Activated CD8-positive, alpha-beta memory T cell treated with anti-CD3 and anti-CD28 coated beads for 48 hours (primary cell): ENCODE data around the gene MRPS22.
"Not testable (repeated sequence)": the region's sequence is repeated elsewhere in the genome, so short reads cannot be mapped to it uniquely, and the experiment has no call there.

Source experiments
- DNase-seq, 3 experiments: peaks; one replicate each; pipeline ENCODE4 v3.0.0-alpha.2; 2020; ENCODE audit warnings: low read depth in 2 of 3, low spot score in 2 of 3

Gene MRPS22

GRCh38 chr3:139389552-139390368 is 45.9 kb downstream of the MRPS22 start, which contains the start of gene COPB2:
Gene COPB2 (minus strand): TSS chr3:139389647. CDS start chr3:139389550, 97 bp downstream.
- DNase-seq, result peak; percentile 93 to 95 (median 95)

GRCh38 chr3:139394116-139394515 is 50.3 kb downstream of the MRPS22 start:
- DNase-seq, result no peak

- DNase-seq, result no peak
Measured at GRCh38 chr3:139396707-139397106, 52.9 kb downstream of the MRPS22 start.

- not testable (repeated sequence) for DNase-seq
Measured at GRCh38 chr3:139401155-139401554, 57.3 kb downstream of the MRPS22 start.
